PC-3 (cell line): Measurements from ENCODE around the gene CCT6A.

Source experiments
- EZH2 ChIP-seq: fragments of 300-600 bp; sonication (generic); IDR thresholded peaks from one replicate; pipeline ENCODE4 v1.6.1; 2017; ENCODE audit warnings: antibody characterized with exemption, mild to moderate bottlenecking, low read length; ENCODE audit not compliant: unreplicated experiment
- TF ChIP-seq, protein P1 (sequence below): fragments of 300-600 bp; sonication (generic); conservative IDR thresholded peaks from 2 replicates; pipeline ENCODE4 v1.5.1; 2017; ENCODE audit warnings: antibody characterized with exemption, low read depth, mild to moderate bottlenecking, low read length

DNA sequence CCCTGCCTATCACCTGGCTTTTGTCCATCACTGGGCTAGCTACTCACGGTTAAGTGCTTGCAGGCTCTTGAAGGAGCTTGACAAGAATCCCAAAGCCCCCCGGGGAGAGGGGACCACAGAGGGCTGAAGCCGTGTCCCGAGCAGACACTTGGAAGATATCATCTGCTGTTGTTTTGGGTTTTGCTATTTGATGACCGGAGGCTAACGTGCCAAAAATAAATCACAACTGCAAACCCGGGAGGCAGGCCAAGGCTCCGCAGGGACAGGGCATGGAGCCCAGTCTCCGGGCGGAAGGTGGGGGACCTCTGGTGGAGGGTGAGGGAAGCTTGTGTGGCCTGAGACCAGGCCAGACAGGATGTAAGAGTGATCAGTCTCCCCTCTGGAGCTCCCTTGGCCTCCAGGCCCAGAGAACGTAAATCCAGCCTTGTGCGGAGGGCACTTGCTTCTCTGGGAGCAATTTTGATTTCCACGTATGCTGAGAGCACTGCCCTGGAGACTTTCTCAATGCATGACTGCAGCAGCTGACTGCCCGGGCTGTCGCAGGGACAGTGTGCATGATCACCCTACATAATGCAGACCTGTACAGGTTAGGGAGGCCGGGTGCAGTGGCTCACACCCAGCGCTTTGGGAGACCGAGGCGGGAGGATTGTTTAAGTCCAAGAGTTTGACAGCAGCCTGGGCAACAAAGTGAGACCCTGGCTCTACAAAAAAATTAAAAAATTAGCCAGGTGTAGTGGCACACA, 41.4 kb downstream of the CCT6A start, which contains the start of gene PHKG1:
- TF ChIP-seq, protein P1, sequence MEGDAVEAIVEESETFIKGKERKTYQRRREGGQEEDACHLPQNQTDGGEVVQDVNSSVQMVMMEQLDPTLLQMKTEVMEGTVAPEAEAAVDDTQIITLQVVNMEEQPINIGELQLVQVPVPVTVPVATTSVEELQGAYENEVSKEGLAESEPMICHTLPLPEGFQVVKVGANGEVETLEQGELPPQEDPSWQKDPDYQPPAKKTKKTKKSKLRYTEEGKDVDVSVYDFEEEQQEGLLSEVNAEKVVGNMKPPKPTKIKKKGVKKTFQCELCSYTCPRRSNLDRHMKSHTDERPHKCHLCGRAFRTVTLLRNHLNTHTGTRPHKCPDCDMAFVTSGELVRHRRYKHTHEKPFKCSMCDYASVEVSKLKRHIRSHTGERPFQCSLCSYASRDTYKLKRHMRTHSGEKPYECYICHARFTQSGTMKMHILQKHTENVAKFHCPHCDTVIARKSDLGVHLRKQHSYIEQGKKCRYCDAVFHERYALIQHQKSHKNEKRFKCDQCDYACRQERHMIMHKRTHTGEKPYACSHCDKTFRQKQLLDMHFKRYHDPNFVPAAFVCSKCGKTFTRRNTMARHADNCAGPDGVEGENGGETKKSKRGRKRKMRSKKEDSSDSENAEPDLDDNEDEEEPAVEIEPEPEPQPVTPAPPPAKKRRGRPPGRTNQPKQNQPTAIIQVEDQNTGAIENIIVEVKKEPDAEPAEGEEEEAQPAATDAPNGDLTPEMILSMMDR: peak; percentile 27; the same call in 1 of the 2 replicates
- TF ChIP-seq EZH2: no peak
